Mucosa of descending colon (tissue), 3 donors: ENCODE data around the gene ASB6. TPM values are rescaled to one million over a fixed set of nuclear protein-coding genes. Genes with fewer than 3 reads are reported as not detected.

Source experiments
- ATAC-seq: fragments of 200-7000 bp; cut with Tn5 transposase; one replicate; pipeline ENCODE4 v1.9.1; 2020; ENCODE audit warnings: mild to moderate bottlenecking, moderate library complexity
- DNase-seq, 3 donors: peaks; one replicate each; pipeline ENCODE4 v3.0.0-alpha.2; 2020
- H3K36me3 ChIP-seq: fragments of 200-600 bp; one replicate; pipeline ENCODE4 v1.8.0; 2021; ENCODE audit warnings: low read depth, mild to moderate bottlenecking
- H3K4me1 ChIP-seq: fragments of 200-600 bp; one replicate; pipeline ENCODE4 v1.8.0; 2021; ENCODE audit warnings: low read depth, mild to moderate bottlenecking
- H3K4me3 ChIP-seq: fragments of 200-600 bp; one replicate; pipeline ENCODE4 v1.8.0; 2021; ENCODE audit warnings: mild to moderate bottlenecking
- H3K9me3 ChIP-seq: fragments of 200-600 bp; one replicate; pipeline ENCODE4 v1.8.0; 2021; ENCODE audit warnings: mild to moderate bottlenecking
- CTCF ChIP-seq: fragments of 200-600 bp; IDR thresholded peaks from one replicate; pipeline ENCODE4 v1.8.0; 2022; ENCODE audit warnings: antibody characterized with exemption, mild to moderate bottlenecking
- intact Hi-C, 2 donors: fragments of 100-400 bp; cut with DNase I in 1 of 2; cut with micrococcal nuclease in 1 of 2; formaldehyde crosslinking; loops; one replicate each; pipeline versions ENCODE4 v1.11.0 to v1.11.1; 2022; cut with DNase I, micrococcal nuclease
- total RNA-seq, 3 donors: library from RNA; stranded (reverse); fragmentation: NEBNext Ultra II Directional in 2 of 3; extraction: Animal tissue kit (Norgen Biotek cat#: 25700) in 2 of 3; gene quantifications; one replicate each; pipeline versions ENCODE4 v1.2.1 to v1.2.4, GENCODE V29; 2021 to 2023
- donor health status: DM: no; HTN: no; CAD: no; lungs with moderate emphysema.
- donor health status: DM: no; HTN: no; CAD: no.
- donor health status: DM: no; HTN: yes; CAD: no.

The ASB6 gene
- total RNA-seq, 3 donors from 2014 or later, result 16.1 to 21.3 (median 17.5) TPM

GRCh38 chr9:129623331-129623730, 18.6 kb downstream of the ASB6 start:
- Histone ChIP-seq H3K4me3 (no peak overlapping the region), H3K36me3 (no peaks in the 10 kb centered on the region), H3K9me3 (no peaks in the 10 kb centered on the region), H3K4me1 (peaks cover 27% of the 10 kb centered on the region)
- no peak for ATAC-seq
- intact Hi-C loops, result no loop called here
- TF ChIP-seq CTCF, result no peak
- DNase-seq, result no peak

DNA sequence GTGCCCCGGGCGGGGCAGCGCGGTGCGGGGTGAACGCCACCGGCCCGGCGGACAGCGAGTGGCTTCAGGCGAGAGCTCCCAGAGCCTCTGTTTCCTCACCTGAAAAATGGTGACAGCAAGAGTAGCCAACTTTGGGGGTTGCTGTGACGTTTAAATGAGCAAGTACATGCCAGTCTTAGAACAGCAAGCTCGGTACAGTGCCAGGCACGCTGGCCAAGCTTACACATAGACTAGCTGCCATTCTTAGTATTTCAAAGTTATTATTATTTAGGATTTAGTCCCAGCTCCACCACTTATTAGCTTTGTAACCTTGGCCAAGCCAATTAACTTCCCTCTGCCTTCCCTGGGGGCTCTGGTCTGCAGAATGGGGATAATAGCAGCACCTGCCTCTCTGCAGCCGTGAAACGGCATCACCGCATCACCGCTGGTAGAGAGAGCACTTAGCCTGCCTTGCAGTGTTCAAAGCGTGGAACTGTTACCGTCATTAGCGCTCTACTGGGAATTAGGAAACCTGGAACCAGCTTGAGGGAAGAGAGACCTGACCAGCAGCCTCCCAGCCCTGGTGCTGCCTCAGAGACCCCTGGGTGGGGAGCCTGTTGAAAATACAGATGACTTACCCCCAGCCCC, 21.2 kb downstream of the ASB6 start, which contains the start of gene C9orf50:
Gene C9orf50, minus strand, starts transcription at position 433 of the 627 bp plus-strand sequence. CDS start 527 bp downstream, outside the sequence.
- no peak for TF ChIP-seq CTCF
- no peak for ATAC-seq
- Histone ChIP-seq H3K4me3 (no peak within 1 kb of the TSS), H3K36me3 (no peaks in the 10 kb centered on the region), H3K9me3 (no peaks in the 10 kb centered on the region), H3K4me1 (peaks cover 16% of the 10 kb centered on the region)
- no peak for DNase-seq
- intact Hi-C loops, result no loop called here

DNA sequence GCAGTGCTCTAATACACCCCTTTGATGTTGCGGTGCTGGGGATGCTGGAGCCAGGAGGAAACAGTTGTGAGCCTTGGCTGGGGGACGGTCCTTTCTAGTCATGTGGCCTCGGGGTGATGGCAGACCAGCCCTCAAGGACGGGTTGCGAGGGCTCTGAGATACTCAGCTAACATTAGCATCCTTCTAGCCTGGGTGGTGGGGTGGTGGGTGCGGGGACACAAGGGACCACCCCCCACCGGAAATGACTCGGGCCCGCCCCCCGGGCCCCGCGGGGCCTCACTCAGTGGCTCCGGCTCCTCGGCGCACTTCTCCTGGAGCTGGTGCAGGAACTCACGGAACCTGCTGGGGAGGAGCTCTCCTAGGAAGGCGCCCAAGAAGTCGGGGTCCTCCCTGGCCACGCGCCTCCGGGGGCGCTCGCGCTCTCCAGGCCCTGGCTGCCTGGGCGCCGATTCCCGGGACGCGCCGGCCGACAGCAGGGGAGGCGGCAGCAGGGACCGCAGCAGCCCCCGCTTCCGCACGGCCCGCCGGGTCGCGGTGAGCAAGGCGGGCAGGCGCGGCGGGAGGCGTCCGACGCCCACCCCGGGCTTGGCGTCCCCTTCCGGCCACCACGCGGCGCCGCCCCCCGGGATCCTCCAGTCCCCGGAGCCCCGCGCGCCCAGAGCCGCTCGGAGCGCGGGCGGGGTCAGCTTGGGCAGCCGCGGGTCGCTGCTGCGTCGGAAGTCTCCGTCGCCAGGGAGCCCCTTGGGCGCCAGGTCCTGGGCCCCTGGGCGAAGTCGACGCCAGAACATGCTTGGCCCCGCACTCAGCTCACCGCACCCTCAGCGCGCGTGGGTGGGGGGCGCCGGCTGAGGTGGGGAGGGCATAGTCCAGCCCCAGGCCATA, 21.9 kb downstream of the ASB6 start:
- DNase-seq (no peak), ATAC-seq (peak; percentile 50)
- no peak for TF ChIP-seq CTCF
- intact Hi-C loops, result no loop called here
- no peak overlapping the region for H3K4me3 ChIP-seq
- H3K36me3 ChIP-seq, result no peaks in the 10 kb centered on the region
- no peaks in the 10 kb centered on the region for H3K9me3 ChIP-seq
- peaks cover 12% of the 10 kb centered on the region for H3K4me1 ChIP-seq

DNA sequence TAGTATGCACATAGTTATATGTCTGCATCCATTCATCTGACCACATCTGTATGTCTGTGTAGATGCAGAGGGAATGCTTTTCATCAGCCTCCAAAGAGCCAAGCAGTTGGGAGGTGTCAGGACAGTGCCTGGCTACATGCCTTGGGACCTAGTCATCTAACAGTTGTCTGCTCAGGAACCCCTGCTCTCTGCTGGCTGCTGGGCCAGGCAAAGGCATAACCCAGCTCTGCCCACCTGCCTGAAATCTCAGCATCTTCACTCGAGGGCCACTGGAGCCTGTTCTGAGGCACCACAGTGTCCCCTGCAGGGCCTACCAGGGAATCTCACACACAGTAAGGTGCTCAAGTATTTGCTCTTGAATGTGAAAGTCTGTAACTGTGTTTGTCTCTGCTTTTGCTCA, 24.8 kb downstream of the ASB6 start:
- H3K4me3 ChIP-seq, result no peak overlapping the region
- no peak for DNase-seq
- peak; percentile 28 for ATAC-seq
- intact Hi-C loops, result no loop called here
- no peaks in the 10 kb centered on the region for H3K9me3 ChIP-seq
- no peak for TF ChIP-seq CTCF
- peaks cover 12% of the 10 kb centered on the region for H3K4me1 ChIP-seq
- no peaks in the 10 kb centered on the region for H3K36me3 ChIP-seq

DNA sequence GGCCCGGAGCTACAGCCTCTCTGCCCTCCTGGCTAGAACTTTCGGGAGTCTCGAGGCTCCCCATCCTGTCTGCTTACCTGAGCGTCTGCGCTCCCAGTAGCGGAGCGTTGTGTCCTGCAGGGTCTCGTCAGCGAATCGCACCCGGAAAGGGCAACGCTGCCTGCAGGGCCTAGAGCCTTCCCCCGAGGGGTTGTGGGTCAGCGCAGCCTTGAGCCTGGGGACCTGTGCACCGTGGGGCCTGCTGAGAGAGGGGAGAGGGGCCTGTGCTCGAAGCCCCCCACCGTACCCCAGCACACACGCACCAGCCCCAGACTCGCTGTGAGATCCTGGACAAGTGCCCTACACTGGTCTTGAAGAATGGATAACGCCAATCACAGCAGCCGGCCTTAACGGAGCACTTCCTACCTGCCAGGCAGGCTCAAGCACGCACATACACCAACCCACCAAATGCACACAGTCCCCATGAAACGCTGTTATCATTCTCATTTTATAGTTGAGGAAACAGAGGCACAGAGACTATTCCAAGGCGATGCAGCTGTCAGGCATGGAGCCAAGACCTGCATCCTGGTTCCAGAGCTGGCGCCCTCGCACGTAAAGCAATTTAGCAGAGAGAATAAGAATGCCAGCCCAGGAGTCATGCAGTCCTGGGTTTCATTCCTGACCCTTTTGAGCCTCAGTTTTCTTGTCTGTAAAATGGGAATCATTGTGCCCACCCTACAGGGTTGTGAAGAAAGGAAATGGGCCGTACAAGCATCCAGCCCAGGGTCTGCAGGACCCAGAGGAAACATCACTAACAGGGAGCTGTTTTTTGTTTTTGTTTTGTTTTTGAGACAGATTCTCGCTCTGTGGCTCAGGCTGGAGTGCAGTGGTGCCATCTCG, 26.3 kb downstream of the ASB6 start:
- DNase-seq, result peak in 1 of 3 donors; percentile 46
- Histone ChIP-seq H3K4me1 (peaks cover 13% of the 10 kb centered on the region), H3K9me3 (no peaks in the 10 kb centered on the region), H3K4me3 (no peak overlapping the region), H3K36me3 (no peaks in the 10 kb centered on the region)
- TF ChIP-seq CTCF, result no peak
- intact Hi-C loops, result no loop called here
- no peak for ATAC-seq
